ENCODE data around the gene PSMC3IP.
A peak's percentile ranks its signal among the peaks of the same experiment; 100 is the strongest.
"Not testable (repeated sequence)": the region's sequence is repeated elsewhere in the genome, so short reads cannot be mapped to it uniquely, and the experiment has no call there.

PSMC3IP gene

GRCh38 chr17:42577532-42578281, at the start of gene PSMC3IP:
Gene PSMC3IP (minus strand): TSS chr17:42577729. CDS start chr17:42577686, 43 bp downstream.
- peak; percentile 97 for DNase-seq (ENCODE audit: low spot score)

- no peak for DNase-seq (ENCODE audit: low spot score)
Observed at GRCh38 chr17:42623732-42624596, 46.4 kb upstream of the PSMC3IP start.

- no peak for DNase-seq (ENCODE audit: low spot score)
Observed at GRCh38 chr17:42623271-42623670, 45.7 kb upstream of the PSMC3IP start.

- DNase-seq (ENCODE audit: low spot score), result not testable (repeated sequence)
Observed at GRCh38 chr17:42621987-42622386, 44.5 kb upstream of the PSMC3IP start.

GRCh38 chr17:42618442-42619150, 41.1 kb upstream of the PSMC3IP start:
- peak; percentile 49 for DNase-seq (ENCODE audit: low spot score)

- DNase-seq (ENCODE audit: low spot score), result no peak
Observed at GRCh38 chr17:42617956-42618431, 40.5 kb upstream of the PSMC3IP start.

GRCh38 chr17:42613699-42614295, 36.3 kb upstream of the PSMC3IP start:
- DNase-seq (ENCODE audit: low spot score), result no peak

GRCh38 chr17:42612013-42612412, 34.5 kb upstream of the PSMC3IP start:
- DNase-seq (ENCODE audit: low spot score), result no peak

- DNase-seq (ENCODE audit: low spot score), result not testable (repeated sequence)
Observed at GRCh38 chr17:42609814-42610801, 32.6 kb upstream of the PSMC3IP start.

- DNase-seq (ENCODE audit: low spot score), result peak; percentile 100
Observed at GRCh38 chr17:42609182-42609813, 31.8 kb upstream of the PSMC3IP start, which contains the start of the genes RETREG3 and TUBG1. Gene RETREG3 (minus strand): TSS chr17:42609374. CDS start chr17:42609324, 50 bp downstream. Gene TUBG1 (plus strand): TSS chr17:42609683. CDS start chr17:42609738, 55 bp downstream.

- DNase-seq (ENCODE audit: low spot score), result peak; percentile 23
Observed at GRCh38 chr17:42608305-42609181, 31.0 kb upstream of the PSMC3IP start.

- DNase-seq (ENCODE audit: low spot score), result no peak
Observed at GRCh38 chr17:42607769-42608168, 30.2 kb upstream of the PSMC3IP start.

GRCh38 chr17:42603318-42603717, 25.8 kb upstream of the PSMC3IP start:
- peak; percentile 40 for DNase-seq (ENCODE audit: low spot score)

- no peak for DNase-seq (ENCODE audit: low spot score)
Observed at GRCh38 chr17:42598905-42599304, 21.4 kb upstream of the PSMC3IP start.

- no peak for DNase-seq (ENCODE audit: low spot score)
Observed at GRCh38 chr17:42596386-42596785, 18.9 kb upstream of the PSMC3IP start.

- no peak for DNase-seq (ENCODE audit: low spot score)
Observed at GRCh38 chr17:42591411-42591810, 13.9 kb upstream of the PSMC3IP start.

GRCh38 chr17:42590886-42591285, 13.4 kb upstream of the PSMC3IP start:
- DNase-seq (ENCODE audit: low spot score), result no peak

GRCh38 chr17:42586514-42587230, 9.1 kb upstream of the PSMC3IP start:
- DNase-seq (ENCODE audit: low spot score), result peak; percentile 68
